ENCODE measurements around the gene TMEM198. TPM values are rescaled to one million over a fixed set of nuclear protein-coding genes. Genes with fewer than 3 reads are reported as not detected.

TMEM198 gene
- total RNA-seq, 2 experiments from 2014 or later = 0.86 to 1.1 TPM

GRCh38 chr2:219570924-219571310 lies 27.1 kb downstream of the TMEM198 start:
- no peak overlapping the region for H3K4me3 Mint-ChIP-seq
- H3K27me3 Mint-ChIP-seq (ENCODE audit: low read depth) = peaks cover 43% of the 10 kb centered on the region

GRCh38 chr2:219571311-219572236 lies 27.7 kb downstream of the TMEM198 start, which contains the start of gene OBSL1:
OBSL1 (minus strand) TSS chr2:219571539; CDS start chr2:219571232, 307 bp downstream.
- Mint-ChIP-seq H3K4me3 (peak within 1 kb of the TSS; percentile 52), H3K27me3 (ENCODE audit: low read depth) (peaks cover 41% of the 10 kb centered on the region), H3K36me3 (ENCODE audit: low read depth) (no peaks in the 10 kb centered on the region), H3K4me1 (ENCODE audit: low read depth) (no peaks in the 10 kb centered on the region), H3K27ac (no peak within 1 kb of the TSS), H3K9me3 (no peaks in the 10 kb centered on the region)
- DNase-seq = no peak
- intact Hi-C loops (cut with micrococcal nuclease) = no loop called here
- CTCF ChIA-PET = interaction anchor here (0.7 to 1.4 kb wide), 3 partner anchors 13 to 168 kb away, joined by 3 to 6 read pairs (median 6); no protein-coding TSS in a partner anchor

More at GRCh38 chr2:219570924-219571310, 27.1 kb downstream of the TMEM198 start:
- Mint-ChIP-seq H3K27ac (no peak overlapping the region), H3K9me3 (no peaks in the 10 kb centered on the region), H3K4me1 (ENCODE audit: low read depth) (no peaks in the 10 kb centered on the region), H3K36me3 (ENCODE audit: low read depth) (no peaks in the 10 kb centered on the region)
- CTCF ChIA-PET = interaction anchor here (0.7 to 1.4 kb wide), 3 partner anchors 12 to 168 kb away, joined by 3 to 6 read pairs (median 6); no protein-coding TSS in a partner anchor
- intact Hi-C loops (cut with micrococcal nuclease) = no loop called here
- DNase-seq = no peak

GRCh38 chr2:219572237-219573001 lies 28.6 kb downstream of the TMEM198 start, which contains the start of gene INHA:
INHA (plus strand) TSS chr2:219572310; CDS start chr2:219572375, 65 bp downstream.
- Mint-ChIP-seq H3K9me3 (no peaks in the 10 kb centered on the region), H3K27ac (no peak within 1 kb of the TSS), H3K27me3 (ENCODE audit: low read depth) (peaks cover 36% of the 10 kb centered on the region), H3K4me1 (ENCODE audit: low read depth) (no peaks in the 10 kb centered on the region), H3K4me3 (peak within 1 kb of the TSS; percentile 36), H3K36me3 (ENCODE audit: low read depth) (no peaks in the 10 kb centered on the region)
- no peak for DNase-seq
- intact Hi-C loops (cut with micrococcal nuclease) = no loop called here
- CTCF ChIA-PET = interaction anchor here (0.9 to 1.4 kb wide), 2 partner anchors 12 to 169 kb away, joined by 4 to 6 read pairs; no protein-coding TSS in a partner anchor

- H3K4me3 Mint-ChIP-seq = no peak overlapping the region
- H3K27ac Mint-ChIP-seq = no peak overlapping the region
- no peak for DNase-seq
- H3K36me3 Mint-ChIP-seq (ENCODE audit: low read depth) = no peaks in the 10 kb centered on the region
- peaks cover 36% of the 10 kb centered on the region for H3K27me3 Mint-ChIP-seq (ENCODE audit: low read depth)
- intact Hi-C loops (cut with micrococcal nuclease) = no loop called here
- H3K4me1 Mint-ChIP-seq (ENCODE audit: low read depth) = no peaks in the 10 kb centered on the region
- CTCF ChIA-PET = no interaction called here
- no peaks in the 10 kb centered on the region for H3K9me3 Mint-ChIP-seq
These were observed 29.3 kb downstream of the TMEM198 start for GRCh38 chr2:219573166-219573565.

- Mint-ChIP-seq H3K27me3 (ENCODE audit: low read depth) (peaks cover 25% of the 10 kb centered on the region), H3K4me1 (ENCODE audit: low read depth) (no peaks in the 10 kb centered on the region), H3K4me3 (no peak overlapping the region), H3K27ac (no peak overlapping the region), H3K36me3 (ENCODE audit: low read depth) (no peaks in the 10 kb centered on the region), H3K9me3 (no peaks in the 10 kb centered on the region)
- intact Hi-C loops (cut with micrococcal nuclease) = no loop called here
- CTCF ChIA-PET = interaction anchor here (0.6 to 1.6 kb wide), 2 partner anchors 14 to 45 kb away, joined by 3 to 6 read pairs; no protein-coding TSS in a partner anchor
- DNase-seq = no peak
These were observed 30.9 kb downstream of the TMEM198 start for GRCh38 chr2:219574484-219575311.

- no peak overlapping the region for H3K4me3 Mint-ChIP-seq
- no peaks in the 10 kb centered on the region for H3K9me3 Mint-ChIP-seq
- no peak for DNase-seq
- intact Hi-C loops (cut with micrococcal nuclease) = no loop called here
- H3K27me3 Mint-ChIP-seq (ENCODE audit: low read depth) = peaks cover 19% of the 10 kb centered on the region
- H3K27ac Mint-ChIP-seq = no peak overlapping the region
- H3K4me1 Mint-ChIP-seq (ENCODE audit: low read depth) = no peaks in the 10 kb centered on the region
- no peaks in the 10 kb centered on the region for H3K36me3 Mint-ChIP-seq (ENCODE audit: low read depth)
- CTCF ChIA-PET = interaction anchor here (1.6 kb wide), 1 partner anchor 16 kb away, joined by 6 read pairs; no protein-coding TSS in a partner anchor
These were observed 32.0 kb downstream of the TMEM198 start for GRCh38 chr2:219575566-219576504.

GRCh38 chr2:219576505-219577388 lies 32.9 kb downstream of the TMEM198 start:
- no peak overlapping the region for H3K4me3 Mint-ChIP-seq
- intact Hi-C loops (cut with micrococcal nuclease) = no loop called here
- no peak for DNase-seq
- peaks cover 18% of the 10 kb centered on the region for H3K27me3 Mint-ChIP-seq (ENCODE audit: low read depth)
- no peaks in the 10 kb centered on the region for H3K9me3 Mint-ChIP-seq
- H3K4me1 Mint-ChIP-seq (ENCODE audit: low read depth) = no peaks in the 10 kb centered on the region
- H3K36me3 Mint-ChIP-seq (ENCODE audit: low read depth) = no peaks in the 10 kb centered on the region
- no peak overlapping the region for H3K27ac Mint-ChIP-seq
- CTCF ChIA-PET = interaction anchor here (1.6 to 2.2 kb wide), 2 partner anchors 16 to 17 kb away, joined by 6 to 11 read pairs; no protein-coding TSS in a partner anchor

- intact Hi-C loops (cut with micrococcal nuclease) = no loop called here
- peaks cover 6% of the 10 kb centered on the region for H3K27me3 Mint-ChIP-seq (ENCODE audit: low read depth)
- H3K4me3 Mint-ChIP-seq = no peak overlapping the region
- H3K27ac Mint-ChIP-seq = no peak overlapping the region
- CTCF ChIA-PET = interaction anchor here (0.6 to 2.2 kb wide), 3 partner anchors 19 to 116 kb away, joined by 3 to 11 read pairs (median 3); no protein-coding TSS in a partner anchor
- no peaks in the 10 kb centered on the region for H3K36me3 Mint-ChIP-seq (ENCODE audit: low read depth)
- no peaks in the 10 kb centered on the region for H3K4me1 Mint-ChIP-seq (ENCODE audit: low read depth)
- no peaks in the 10 kb centered on the region for H3K9me3 Mint-ChIP-seq
- DNase-seq = no peak
These were observed 35.2 kb downstream of the TMEM198 start for GRCh38 chr2:219578811-219579613.

GRCh38 chr2:219581346-219581745 lies 37.5 kb downstream of the TMEM198 start:
- Mint-ChIP-seq H3K27me3 (ENCODE audit: low read depth) (peaks cover 2% of the 10 kb centered on the region), H3K9me3 (no peaks in the 10 kb centered on the region), H3K4me1 (ENCODE audit: low read depth) (no peaks in the 10 kb centered on the region), H3K27ac (no peak overlapping the region), H3K4me3 (no peak overlapping the region), H3K36me3 (ENCODE audit: low read depth) (no peaks in the 10 kb centered on the region)
- intact Hi-C loops (cut with micrococcal nuclease) = no loop called here
- no peak for DNase-seq
- CTCF ChIA-PET = no interaction called here

Measured in activated naive CD4-positive, alpha-beta T cell treated with anti-CD3 and anti-CD28 coated beads for 36 hours (primary cell).